ENCODE results near the gene CRBN.

GRCh38 chr3:3200632-3201212, 21.2 kb upstream of the CRBN start:
- TF ChIP-seq, protein P1, sequence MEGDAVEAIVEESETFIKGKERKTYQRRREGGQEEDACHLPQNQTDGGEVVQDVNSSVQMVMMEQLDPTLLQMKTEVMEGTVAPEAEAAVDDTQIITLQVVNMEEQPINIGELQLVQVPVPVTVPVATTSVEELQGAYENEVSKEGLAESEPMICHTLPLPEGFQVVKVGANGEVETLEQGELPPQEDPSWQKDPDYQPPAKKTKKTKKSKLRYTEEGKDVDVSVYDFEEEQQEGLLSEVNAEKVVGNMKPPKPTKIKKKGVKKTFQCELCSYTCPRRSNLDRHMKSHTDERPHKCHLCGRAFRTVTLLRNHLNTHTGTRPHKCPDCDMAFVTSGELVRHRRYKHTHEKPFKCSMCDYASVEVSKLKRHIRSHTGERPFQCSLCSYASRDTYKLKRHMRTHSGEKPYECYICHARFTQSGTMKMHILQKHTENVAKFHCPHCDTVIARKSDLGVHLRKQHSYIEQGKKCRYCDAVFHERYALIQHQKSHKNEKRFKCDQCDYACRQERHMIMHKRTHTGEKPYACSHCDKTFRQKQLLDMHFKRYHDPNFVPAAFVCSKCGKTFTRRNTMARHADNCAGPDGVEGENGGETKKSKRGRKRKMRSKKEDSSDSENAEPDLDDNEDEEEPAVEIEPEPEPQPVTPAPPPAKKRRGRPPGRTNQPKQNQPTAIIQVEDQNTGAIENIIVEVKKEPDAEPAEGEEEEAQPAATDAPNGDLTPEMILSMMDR (IDR thresholded peaks at IDR 0.05) = peak; percentile 34 to 82 (median 64)
- no peak for TF ChIP-seq POLR2A (IDR thresholded peaks at IDR 0.05)
